GM23248 (cell line): Measurements from ENCODE around the gene TMC6.

Source experiments
- EZH2 ChIP-seq: fragments of 200-600 bp; sonication (generic); IDR thresholded peaks from 2 replicates; pipeline ENCODE4 v1.6.1; 2018; ENCODE audit warnings: antibody characterized with exemption, mild to moderate bottlenecking; ENCODE audit not compliant: insufficient read depth, poor library complexity, severe bottlenecking
- EZH2phosphoT487 ChIP-seq: fragments of 200-600 bp; sonication (generic); IDR thresholded peaks from 2 replicates; pipeline ENCODE4 v1.6.1; 2018; ENCODE audit warnings: antibody characterized with exemption, moderate library complexity, mild to moderate bottlenecking, low read depth; ENCODE audit not compliant: insufficient read depth

DNA sequence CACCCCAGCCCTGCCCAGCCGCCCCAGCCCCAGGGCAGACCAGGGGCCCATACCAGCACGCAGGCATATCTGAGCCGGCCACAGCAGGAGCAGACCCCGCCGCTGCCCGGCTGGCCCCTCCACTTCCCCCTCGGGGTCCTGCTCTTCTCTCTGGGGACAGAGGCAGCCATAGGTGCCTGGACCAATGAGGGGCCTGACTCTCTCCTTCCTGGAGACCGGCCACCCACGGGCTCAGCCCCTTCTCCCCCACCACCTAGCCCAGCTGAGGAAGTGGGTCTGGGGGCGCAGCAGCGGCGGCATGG lies 3.8 kb downstream of the TMC6 start:
- TF ChIP-seq EZH2phosphoT487 (no peak), EZH2 (no peak)
